ENCODE data around the gene ECHS1. TPM values are rescaled to one million over a fixed set of nuclear protein-coding genes. Genes with fewer than 3 reads are reported as not detected.

Gene ECHS1
- polyA plus RNA-seq, 1 donor from 2014 or later, result 122 TPM

DNA sequence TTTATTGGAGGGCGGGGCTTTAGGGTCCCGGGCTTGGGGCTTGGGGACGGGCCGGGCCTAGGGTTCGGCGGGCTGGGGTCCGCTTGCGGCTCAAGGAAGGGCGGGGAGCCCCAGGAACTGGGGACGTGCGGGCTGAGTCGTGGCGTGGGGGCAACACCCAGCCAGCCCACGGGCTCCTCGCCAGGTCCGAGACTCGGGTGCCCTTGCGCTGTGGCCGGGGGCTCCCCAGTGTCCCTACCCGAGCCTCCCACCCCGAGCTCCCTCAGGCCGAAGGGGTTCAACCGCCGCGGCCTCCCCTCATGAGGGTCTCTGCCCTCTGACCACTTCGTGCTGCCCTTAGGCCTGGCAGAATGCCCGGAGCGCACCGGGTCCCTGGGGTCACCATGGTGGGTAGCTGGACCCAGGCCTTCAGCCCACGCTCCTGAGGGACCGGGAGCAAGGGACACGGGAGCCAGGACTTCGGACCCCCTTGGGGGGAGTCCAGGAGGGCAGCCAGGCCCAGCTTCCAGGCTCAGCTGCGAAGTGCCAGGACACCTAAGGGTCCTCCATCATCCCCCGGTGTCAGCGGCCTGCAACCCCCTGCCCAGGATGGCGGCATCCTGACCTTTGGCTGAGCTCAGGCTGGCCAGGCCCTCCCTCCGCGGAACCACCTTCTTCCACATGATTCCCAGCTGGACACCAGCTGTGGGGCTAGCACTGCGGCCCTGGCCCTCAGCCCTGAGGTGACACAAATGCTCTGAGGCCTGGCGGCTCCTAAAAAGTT, 14.8 kb downstream of the ECHS1 start:
- Histone ChIP-seq H3K27ac (ENCODE audit: low read length) (no peak overlapping the region), H4K20me1 (ENCODE audit: insufficient read depth) (no peaks in the 10 kb centered on the region), H3K4me3 (ENCODE audit: low read length) (no peak overlapping the region), H3K9me2 (ENCODE audit: insufficient read depth, low read length) (no peaks in the 10 kb centered on the region), H3K27me3 (ENCODE audit: insufficient read depth, low read depth, low read length) (no peaks in the 10 kb centered on the region), H3K9ac (ENCODE audit: low read length) (no peak overlapping the region), H3F3A (ENCODE audit: insufficient read depth, low read length, poor library complexity, severe bottlenecking) (no peaks in the 10 kb centered on the region), H3K4me2 (ENCODE audit: low read length) (no peak overlapping the region), H2AFZ (ENCODE audit: low read depth, low read length) (no peak overlapping the region), H3K36me3 (ENCODE audit: insufficient read depth, low read length) (no peaks in the 10 kb centered on the region), H3K9me3 (ENCODE audit: low read length) (peaks cover 2% of the 10 kb centered on the region), H3K79me2 (replicated peaks; ENCODE audit: insufficient read depth, low read length) (no peaks in the 10 kb centered on the region)
- TF ChIP-seq EZH2 (IDR thresholded peaks at IDR 0.05; ENCODE audit: borderline replicate concordance, insufficient read depth, low read length, poor library complexity, severe bottlenecking) (no peak), MXI1 (conservative IDR thresholded peaks at IDR 0.05; ENCODE audit: poor library complexity, severe bottlenecking) (no peak)

GRCh38 chr10:133357285-133358161, 15.6 kb downstream of the ECHS1 start, which contains the start of gene FUOM:
TSS of gene FUOM (minus strand) at chr10:133358019. CDS start at chr10:133358007, 12 bp downstream.
- Histone ChIP-seq H3K9me2 (ENCODE audit: insufficient read depth, low read length) (no peaks in the 10 kb centered on the region), H3K4me2 (ENCODE audit: low read length) (no peak within 1 kb of the TSS), H3K9ac (ENCODE audit: low read length) (no peak within 1 kb of the TSS), H3F3A (ENCODE audit: insufficient read depth, low read length, poor library complexity, severe bottlenecking) (no peaks in the 10 kb centered on the region), H2AFZ (ENCODE audit: low read depth, low read length) (no peak within 1 kb of the TSS), H3K36me3 (ENCODE audit: insufficient read depth, low read length) (no peaks in the 10 kb centered on the region), H3K27ac (ENCODE audit: low read length) (no peak within 1 kb of the TSS), H3K9me3 (ENCODE audit: low read length) (peaks cover 2% of the 10 kb centered on the region), H3K79me2 (replicated peaks; ENCODE audit: insufficient read depth, low read length) (no peaks in the 10 kb centered on the region), H3K4me3 (ENCODE audit: low read length) (no peak within 1 kb of the TSS), H4K20me1 (ENCODE audit: insufficient read depth) (no peaks in the 10 kb centered on the region), H3K27me3 (ENCODE audit: insufficient read depth, low read depth, low read length) (no peaks in the 10 kb centered on the region)
- TF ChIP-seq EP300 (conservative IDR thresholded peaks at IDR 0.05; ENCODE audit: poor library complexity, severe bottlenecking) (no peak), SMC3 (conservative IDR thresholded peaks at IDR 0.05; ENCODE audit: poor library complexity) (no peak), POLR2AphosphoS5 (IDR thresholded peaks at IDR 0.05) (no peak), TAF1 (IDR thresholded peaks at IDR 0.05; ENCODE audit: low read depth) (no peak), RAD21 (conservative IDR thresholded peaks at IDR 0.05) (no peak), MXI1 (conservative IDR thresholded peaks at IDR 0.05; ENCODE audit: poor library complexity, severe bottlenecking) (no peak), EZH2 (IDR thresholded peaks at IDR 0.05; ENCODE audit: borderline replicate concordance, insufficient read depth, low read length, poor library complexity, severe bottlenecking) (no peak)
- TF ChIP-seq, protein P1, sequence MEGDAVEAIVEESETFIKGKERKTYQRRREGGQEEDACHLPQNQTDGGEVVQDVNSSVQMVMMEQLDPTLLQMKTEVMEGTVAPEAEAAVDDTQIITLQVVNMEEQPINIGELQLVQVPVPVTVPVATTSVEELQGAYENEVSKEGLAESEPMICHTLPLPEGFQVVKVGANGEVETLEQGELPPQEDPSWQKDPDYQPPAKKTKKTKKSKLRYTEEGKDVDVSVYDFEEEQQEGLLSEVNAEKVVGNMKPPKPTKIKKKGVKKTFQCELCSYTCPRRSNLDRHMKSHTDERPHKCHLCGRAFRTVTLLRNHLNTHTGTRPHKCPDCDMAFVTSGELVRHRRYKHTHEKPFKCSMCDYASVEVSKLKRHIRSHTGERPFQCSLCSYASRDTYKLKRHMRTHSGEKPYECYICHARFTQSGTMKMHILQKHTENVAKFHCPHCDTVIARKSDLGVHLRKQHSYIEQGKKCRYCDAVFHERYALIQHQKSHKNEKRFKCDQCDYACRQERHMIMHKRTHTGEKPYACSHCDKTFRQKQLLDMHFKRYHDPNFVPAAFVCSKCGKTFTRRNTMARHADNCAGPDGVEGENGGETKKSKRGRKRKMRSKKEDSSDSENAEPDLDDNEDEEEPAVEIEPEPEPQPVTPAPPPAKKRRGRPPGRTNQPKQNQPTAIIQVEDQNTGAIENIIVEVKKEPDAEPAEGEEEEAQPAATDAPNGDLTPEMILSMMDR (IDR thresholded peaks at IDR 0.05; ENCODE audit: poor library complexity, severe bottlenecking), result no peak
- TF ChIP-seq, protein P2, sequence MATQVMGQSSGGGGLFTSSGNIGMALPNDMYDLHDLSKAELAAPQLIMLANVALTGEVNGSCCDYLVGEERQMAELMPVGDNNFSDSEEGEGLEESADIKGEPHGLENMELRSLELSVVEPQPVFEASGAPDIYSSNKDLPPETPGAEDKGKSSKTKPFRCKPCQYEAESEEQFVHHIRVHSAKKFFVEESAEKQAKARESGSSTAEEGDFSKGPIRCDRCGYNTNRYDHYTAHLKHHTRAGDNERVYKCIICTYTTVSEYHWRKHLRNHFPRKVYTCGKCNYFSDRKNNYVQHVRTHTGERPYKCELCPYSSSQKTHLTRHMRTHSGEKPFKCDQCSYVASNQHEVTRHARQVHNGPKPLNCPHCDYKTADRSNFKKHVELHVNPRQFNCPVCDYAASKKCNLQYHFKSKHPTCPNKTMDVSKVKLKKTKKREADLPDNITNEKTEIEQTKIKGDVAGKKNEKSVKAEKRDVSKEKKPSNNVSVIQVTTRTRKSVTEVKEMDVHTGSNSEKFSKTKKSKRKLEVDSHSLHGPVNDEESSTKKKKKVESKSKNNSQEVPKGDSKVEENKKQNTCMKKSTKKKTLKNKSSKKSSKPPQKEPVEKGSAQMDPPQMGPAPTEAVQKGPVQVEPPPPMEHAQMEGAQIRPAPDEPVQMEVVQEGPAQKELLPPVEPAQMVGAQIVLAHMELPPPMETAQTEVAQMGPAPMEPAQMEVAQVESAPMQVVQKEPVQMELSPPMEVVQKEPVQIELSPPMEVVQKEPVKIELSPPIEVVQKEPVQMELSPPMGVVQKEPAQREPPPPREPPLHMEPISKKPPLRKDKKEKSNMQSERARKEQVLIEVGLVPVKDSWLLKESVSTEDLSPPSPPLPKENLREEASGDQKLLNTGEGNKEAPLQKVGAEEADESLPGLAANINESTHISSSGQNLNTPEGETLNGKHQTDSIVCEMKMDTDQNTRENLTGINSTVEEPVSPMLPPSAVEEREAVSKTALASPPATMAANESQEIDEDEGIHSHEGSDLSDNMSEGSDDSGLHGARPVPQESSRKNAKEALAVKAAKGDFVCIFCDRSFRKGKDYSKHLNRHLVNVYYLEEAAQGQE (IDR thresholded peaks at IDR 0.05; ENCODE audit: borderline replicate concordance), result no peak

All from neural cell (in vitro differentiated cells).